Esophagus muscularis mucosa (tissue), 4 donors: ENCODE data around the gene SLC35F5. TPM values are rescaled to one million over a fixed set of nuclear protein-coding genes. Genes with fewer than 3 reads are reported as not detected.

Experiments
- DNase-seq: peaks from one replicate; pipeline ENCODE4 v3.0.0-alpha.2; 2017; ENCODE audit errors: extremely low spot score
- H3K27ac ChIP-seq, 4 donors: fragments of 200-600 bp; sonication (generic); replicated peaks in 1 of 4; 1 replicate in 3 of 4; 2 replicates in 1 of 4; pipeline ENCODE4 v1.5.1; 2016 to 2019; ENCODE audit warnings: mild to moderate bottlenecking in 1 of 4
- H3K27me3 ChIP-seq, 4 donors: fragments of 200-600 bp; sonication (generic); one replicate each; pipeline versions ENCODE4 v1.5.1 to v1.6.0; 2016 to 2019
- H3K36me3 ChIP-seq, 4 donors: fragments of 200-600 bp; sonication (generic); one replicate each; pipeline ENCODE4 v1.5.1; 2016 to 2019
- H3K4me1 ChIP-seq, 4 donors: fragments of 200-600 bp; sonication (generic); one replicate each; pipeline ENCODE4 v1.5.1; 2016 to 2019
- H3K4me3 ChIP-seq, 4 donors: fragments of 200-600 bp; sonication (generic); 1 replicate in 2 of 4; 2 replicates in 2 of 4; pipeline ENCODE4 v1.5.1; 2016 to 2019; ENCODE audit warnings: mild to moderate bottlenecking in 4 of 4, moderate library complexity in 1 of 4
- H3K9me3 ChIP-seq, 4 donors: fragments of 200-600 bp; sonication (generic); 1 replicate in 3 of 4; 2 replicates in 1 of 4; pipeline ENCODE4 v1.5.1; 2016 to 2019
- EP300 ChIP-seq: sonication (generic); formaldehyde crosslinking; IDR thresholded peaks from one replicate; pipeline ENCODE4 v1.6.1; 2017; ENCODE audit warnings: antibody characterized with exemption
- POLR2A ChIP-seq: fragments of 450-650 bp; IDR thresholded peaks from one replicate; pipeline ENCODE4 v1.6.1; 2017; ENCODE audit warnings: antibody characterized with exemption, moderate library complexity, mild to moderate bottlenecking, low read depth
- POLR2AphosphoS5 ChIP-seq, 2 donors: sonication (generic); formaldehyde crosslinking; IDR thresholded peaks; one replicate each; pipeline ENCODE4 v1.6.1; 2017; ENCODE audit warnings: antibody characterized with exemption in 2 of 2
- WGBS: methylation state at CpG from one replicate; pipeline ENCODE4 v1.1.5; 2018; 5-methylcytosine and 5-hydroxymethylcytosine counted together
- intact Hi-C: fragments of 100-400 bp; cut with DNase I; formaldehyde crosslinking; loops from one replicate; pipeline ENCODE4 v1.15.1; 2023
- total RNA-seq, 4 donors: library from RNA; depleted of rRNA; stranded (reverse); fragments of >200 nt; gene quantifications; one replicate each; pipeline versions ENCODE4 v1.1.0 to v1.2.1, GENCODE V29; 2016
- TF ChIP-seq, protein P1 (sequence below), 3 experiments: fragments of 200-600 bp in 2 of 3; fragments of 450-650 bp in 1 of 3; sonication (generic) in 2 of 3; IDR thresholded peaks; one replicate each; pipeline ENCODE4 v1.5.1; 2017 to 2019; ENCODE audit warnings: antibody characterized with exemption in 3 of 3, mild to moderate bottlenecking in 2 of 3, moderate library complexity in 1 of 3

SLC35F5 gene
- total RNA-seq, 4 donors from 2014 or later, result 40.9 to 53.2 (median 48.0) TPM

DNA sequence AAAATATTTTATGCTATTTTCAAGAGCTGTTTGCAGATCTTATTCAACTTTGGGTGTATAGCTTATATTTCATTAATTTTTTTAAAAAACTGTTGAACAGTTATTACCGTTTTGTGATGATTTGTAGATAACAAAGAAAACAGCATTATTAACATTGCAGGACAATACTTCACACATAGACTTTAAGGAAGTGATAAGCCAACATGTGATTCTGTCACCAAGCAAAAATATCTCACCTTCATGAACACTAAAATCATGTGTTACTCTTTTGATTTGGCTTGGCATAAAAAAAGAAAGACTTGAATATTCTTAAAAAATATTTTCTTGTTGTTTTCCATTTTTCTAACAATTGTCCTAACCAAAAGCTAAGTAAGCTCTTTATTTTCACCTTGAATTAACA is 33.0 kb downstream of the SLC35F5 start:
- Histone ChIP-seq H3K9me3 (no peaks in the 10 kb centered on the region), H3K27me3 (no peaks in the 10 kb centered on the region), H3K4me3 (no peak overlapping the region), H3K27ac (no peak overlapping the region), H3K36me3 (peaks cover 6 to 66% (median 33%) of the 10 kb centered on the region in 4 donors), H3K4me1 (no peaks in the 10 kb centered on the region)
- TF ChIP-seq, protein P1, sequence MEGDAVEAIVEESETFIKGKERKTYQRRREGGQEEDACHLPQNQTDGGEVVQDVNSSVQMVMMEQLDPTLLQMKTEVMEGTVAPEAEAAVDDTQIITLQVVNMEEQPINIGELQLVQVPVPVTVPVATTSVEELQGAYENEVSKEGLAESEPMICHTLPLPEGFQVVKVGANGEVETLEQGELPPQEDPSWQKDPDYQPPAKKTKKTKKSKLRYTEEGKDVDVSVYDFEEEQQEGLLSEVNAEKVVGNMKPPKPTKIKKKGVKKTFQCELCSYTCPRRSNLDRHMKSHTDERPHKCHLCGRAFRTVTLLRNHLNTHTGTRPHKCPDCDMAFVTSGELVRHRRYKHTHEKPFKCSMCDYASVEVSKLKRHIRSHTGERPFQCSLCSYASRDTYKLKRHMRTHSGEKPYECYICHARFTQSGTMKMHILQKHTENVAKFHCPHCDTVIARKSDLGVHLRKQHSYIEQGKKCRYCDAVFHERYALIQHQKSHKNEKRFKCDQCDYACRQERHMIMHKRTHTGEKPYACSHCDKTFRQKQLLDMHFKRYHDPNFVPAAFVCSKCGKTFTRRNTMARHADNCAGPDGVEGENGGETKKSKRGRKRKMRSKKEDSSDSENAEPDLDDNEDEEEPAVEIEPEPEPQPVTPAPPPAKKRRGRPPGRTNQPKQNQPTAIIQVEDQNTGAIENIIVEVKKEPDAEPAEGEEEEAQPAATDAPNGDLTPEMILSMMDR (IDR thresholded peaks at IDR 0.05), result no peak
- TF ChIP-seq POLR2A (no peak), POLR2AphosphoS5 (IDR thresholded peaks at IDR 0.05) (no peak), EP300 (no peak)
- DNase-seq, result no peak
- 81% methylated on average over 1 of the region's 1 CpG for WGBS
- intact Hi-C loops, result no loop called here

DNA sequence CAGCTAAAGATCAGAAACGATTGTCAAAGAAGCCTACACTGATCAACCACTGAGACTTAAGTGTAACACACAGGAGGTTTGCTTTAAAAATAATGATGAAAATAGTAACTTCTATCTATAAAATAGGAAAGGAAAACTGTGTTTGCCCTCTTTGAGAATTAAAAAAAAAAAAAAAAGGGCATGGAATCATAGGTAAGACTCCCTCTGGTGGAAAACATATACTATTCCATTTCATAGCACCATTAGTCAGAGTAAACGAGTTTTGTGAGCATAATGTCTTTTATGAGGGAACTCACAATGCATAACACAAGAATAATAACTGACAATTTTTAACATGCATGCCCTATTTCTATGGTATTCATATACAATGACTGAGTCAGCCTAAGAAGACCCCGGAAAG is 36.3 kb downstream of the SLC35F5 start:
- WGBS, result 64% methylated on average over 3 of the region's 3 CpGs
- intact Hi-C loops, result no loop called here
- H3K36me3 ChIP-seq, result peaks cover 4 to 73% (median 43%) of the 10 kb centered on the region in 4 donors
- H3K4me1 ChIP-seq, result no peaks in the 10 kb centered on the region
- no peak overlapping the region for H3K4me3 ChIP-seq
- TF ChIP-seq POLR2AphosphoS5 (IDR thresholded peaks at IDR 0.05) (no peak), EP300 (no peak), POLR2A (no peak)
- TF ChIP-seq, protein P1 (IDR thresholded peaks at IDR 0.05), result peak in 2 of 3 experiments; percentile 19 to 41
- no peaks in the 10 kb centered on the region for H3K9me3 ChIP-seq
- no peak overlapping the region for H3K27ac ChIP-seq
- DNase-seq, result no peak
- no peaks in the 10 kb centered on the region for H3K27me3 ChIP-seq

GRCh38 chr2:113716291-113716690 is 40.2 kb downstream of the SLC35F5 start:
- WGBS, result 81% methylated on average over 3 of the region's 3 CpGs
- TF ChIP-seq POLR2A, result no peak
- TF ChIP-seq, protein P1 (IDR thresholded peaks at IDR 0.05), result no peak
- TF ChIP-seq EP300, result no peak
- no peak for TF ChIP-seq POLR2AphosphoS5 (IDR thresholded peaks at IDR 0.05)
- no peak overlapping the region for H3K4me3 ChIP-seq
- peaks cover 16 to 73% (median 54%) of the 10 kb centered on the region in 4 donors for H3K36me3 ChIP-seq
- H3K9me3 ChIP-seq, result no peaks in the 10 kb centered on the region
- H3K4me1 ChIP-seq, result no peaks in the 10 kb centered on the region
- no peaks in the 10 kb centered on the region for H3K27me3 ChIP-seq
- intact Hi-C loops, result no loop called here
- H3K27ac ChIP-seq, result no peak overlapping the region
- DNase-seq, result no peak

- Histone ChIP-seq H3K4me1 (no peaks in the 10 kb centered on the region), H3K27ac (no peak overlapping the region), H3K4me3 (no peak overlapping the region), H3K9me3 (no peaks in the 10 kb centered on the region), H3K27me3 (no peaks in the 10 kb centered on the region), H3K36me3 (peaks cover 16 to 71% (median 44%) of the 10 kb centered on the region in 4 donors)
- TF ChIP-seq EP300 (no peak), POLR2AphosphoS5 (IDR thresholded peaks at IDR 0.05) (no peak), POLR2A (no peak)
- TF ChIP-seq, protein P1 (IDR thresholded peaks at IDR 0.05), result no peak
- DNase-seq, result no peak
- WGBS, result 95% methylated on average over 2 of the region's 2 CpGs
- intact Hi-C loops, result no loop called here
Observed at GRCh38 chr2:113712941-113713340, 43.5 kb downstream of the SLC35F5 start.

DNA sequence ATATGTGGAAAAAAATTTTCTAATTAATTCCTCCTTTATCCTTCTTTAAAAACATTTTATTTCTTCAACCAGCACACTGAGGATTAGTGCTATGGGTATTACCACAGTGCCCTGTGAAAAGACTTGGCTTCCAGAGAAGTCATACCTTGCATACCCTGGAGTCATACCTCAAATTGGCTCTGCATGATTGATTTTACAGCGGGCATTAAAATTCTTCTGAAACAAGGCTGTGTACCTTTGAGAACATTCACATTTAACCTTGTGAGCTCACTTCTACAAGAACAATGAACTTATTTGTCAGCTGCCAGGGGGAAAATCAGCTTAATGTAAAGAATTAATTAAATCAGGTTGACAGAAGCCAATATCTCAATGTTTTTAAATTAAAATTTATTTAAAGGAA is 44.6 kb downstream of the SLC35F5 start:
- intact Hi-C loops, result no loop called here
- no peak for DNase-seq
- Histone ChIP-seq H3K9me3 (no peaks in the 10 kb centered on the region), H3K4me1 (no peaks in the 10 kb centered on the region), H3K27me3 (no peaks in the 10 kb centered on the region), H3K36me3 (peaks cover 16 to 62% (median 37%) of the 10 kb centered on the region in 4 donors), H3K4me3 (no peak overlapping the region), H3K27ac (no peak overlapping the region)
- 89% methylated on average over 1 of the region's 1 CpG for WGBS
- no peak for TF ChIP-seq POLR2A
- no peak for TF ChIP-seq POLR2AphosphoS5 (IDR thresholded peaks at IDR 0.05)
- TF ChIP-seq, protein P1 (IDR thresholded peaks at IDR 0.05), result no peak
- no peak for TF ChIP-seq EP300
